ENCODE measurements around the gene MPZL3.
A peak's percentile ranks its signal among the peaks of the same experiment; 100 is the strongest.
"Not testable (repeated sequence)": the region's sequence is repeated elsewhere in the genome, so short reads cannot be mapped to it uniquely, and the experiment has no call there.

MPZL3 gene

GRCh38 chr11:118183691-118184090 lies 68.5 kb downstream of the MPZL3 start:
- not testable (repeated sequence) for DNase-seq

- peak; percentile 59 for DNase-seq
Observed at GRCh38 chr11:118180300-118180703, 71.9 kb downstream of the MPZL3 start.

GRCh38 chr11:118176778-118177134 lies 75.4 kb downstream of the MPZL3 start:
- DNase-seq = no peak

Data from fibroblast of skin of scalp (primary cell).